GM18498 (cell line): ENCODE results near the gene LRPAP1.
"Not testable (repeated sequence)": the region's sequence is repeated elsewhere in the genome, so short reads cannot be mapped to it uniquely, and the experiment has no call there.

Experiments
- ATAC-seq: cut with Tn5 transposase; IDR thresholded peaks from one replicate; pipeline ENCODE4 v1.9.1; 2021; ENCODE audit warnings: mild to moderate bottlenecking, moderate library complexity; ENCODE audit not compliant: unreplicated experiment

LRPAP1 gene

GRCh38 chr4:3531879-3532750 lies at the start of gene LRPAP1:
Gene LRPAP1 (minus strand): TSS chr4:3532422. CDS start chr4:3532412, 10 bp downstream.
- peak; percentile 92 for ATAC-seq

- ATAC-seq = not testable (repeated sequence)
Measured at GRCh38 chr4:3581334-3582090, 49.3 kb upstream of the LRPAP1 start.

- ATAC-seq = not testable (repeated sequence)
Measured at GRCh38 chr4:3580859-3581258, 48.6 kb upstream of the LRPAP1 start.

- ATAC-seq = not testable (repeated sequence)
Measured at GRCh38 chr4:3578527-3579144, 46.4 kb upstream of the LRPAP1 start.

- ATAC-seq = not testable (repeated sequence)
Measured at GRCh38 chr4:3578052-3578451, 45.8 kb upstream of the LRPAP1 start.

GRCh38 chr4:3577208-3577892 lies 45.1 kb upstream of the LRPAP1 start:
- ATAC-seq = not testable (repeated sequence)

- ATAC-seq = not testable (repeated sequence)
Measured at GRCh38 chr4:3576533-3577207, 44.4 kb upstream of the LRPAP1 start.

GRCh38 chr4:3575426-3576369 lies 43.5 kb upstream of the LRPAP1 start:
- not testable (repeated sequence) for ATAC-seq

GRCh38 chr4:3574865-3575264 lies 42.6 kb upstream of the LRPAP1 start:
- ATAC-seq = not testable (repeated sequence)

GRCh38 chr4:3574346-3574745 lies 42.1 kb upstream of the LRPAP1 start:
- ATAC-seq = not testable (repeated sequence)

GRCh38 chr4:3573131-3573530 lies 40.9 kb upstream of the LRPAP1 start:
- ATAC-seq = no peak

- no peak for ATAC-seq
Measured at GRCh38 chr4:3572363-3572762, 40.1 kb upstream of the LRPAP1 start.

- ATAC-seq = no peak
Measured at GRCh38 chr4:3571921-3572320, 39.7 kb upstream of the LRPAP1 start.

- not testable (repeated sequence) for ATAC-seq
Measured at GRCh38 chr4:3570923-3571322, 38.7 kb upstream of the LRPAP1 start.

GRCh38 chr4:3569611-3570010 lies 37.4 kb upstream of the LRPAP1 start:
- not testable (repeated sequence) for ATAC-seq

- ATAC-seq = not testable (repeated sequence)
Measured at GRCh38 chr4:3566701-3567100, 34.5 kb upstream of the LRPAP1 start.

GRCh38 chr4:3566301-3566700 lies 34.1 kb upstream of the LRPAP1 start:
- not testable (repeated sequence) for ATAC-seq

GRCh38 chr4:3564948-3565347 lies 32.7 kb upstream of the LRPAP1 start:
- ATAC-seq = not testable (repeated sequence)

- no peak for ATAC-seq
Measured at GRCh38 chr4:3563403-3563802, 31.2 kb upstream of the LRPAP1 start.
